Stimulated activated memory B cell treated with anti-CD40 and anti-IgM and Interleukin-4, amounts not matched to agents 10 μg/mL and 1 μg/mL and 100 μg/mL, for 72 hours (primary cell): ENCODE data around the gene SLC8A2.
A peak's percentile ranks its signal among the peaks of the same experiment; 100 is the strongest.

Experiments used
- ATAC-seq: fragments of 150-1000 bp; cut with Tn5 transposase; 2 replicates; pipeline ENCODE4 v1.10.0; 2021
- H3K27ac Mint-ChIP-seq: one replicate; pipeline ENCODE4 v1.8.0; 2022; ENCODE audit warnings: mild to moderate bottlenecking, mixed read lengths
- H3K27me3 Mint-ChIP-seq: one replicate; pipeline ENCODE4 v1.8.0; 2022; ENCODE audit warnings: mixed read lengths
- H3K36me3 Mint-ChIP-seq: one replicate; pipeline ENCODE4 v1.8.0; 2022; ENCODE audit warnings: mixed read lengths
- H3K4me1 Mint-ChIP-seq: one replicate; pipeline ENCODE4 v1.8.0; 2022; ENCODE audit warnings: mixed read lengths
- H3K4me3 Mint-ChIP-seq: one replicate; pipeline ENCODE4 v1.8.0; 2022; ENCODE audit warnings: mild to moderate bottlenecking, moderate library complexity, mixed read lengths
- H3K9me3 Mint-ChIP-seq: one replicate; pipeline ENCODE4 v1.8.0; 2022; ENCODE audit warnings: mixed read lengths

The SLC8A2 gene, protein sequence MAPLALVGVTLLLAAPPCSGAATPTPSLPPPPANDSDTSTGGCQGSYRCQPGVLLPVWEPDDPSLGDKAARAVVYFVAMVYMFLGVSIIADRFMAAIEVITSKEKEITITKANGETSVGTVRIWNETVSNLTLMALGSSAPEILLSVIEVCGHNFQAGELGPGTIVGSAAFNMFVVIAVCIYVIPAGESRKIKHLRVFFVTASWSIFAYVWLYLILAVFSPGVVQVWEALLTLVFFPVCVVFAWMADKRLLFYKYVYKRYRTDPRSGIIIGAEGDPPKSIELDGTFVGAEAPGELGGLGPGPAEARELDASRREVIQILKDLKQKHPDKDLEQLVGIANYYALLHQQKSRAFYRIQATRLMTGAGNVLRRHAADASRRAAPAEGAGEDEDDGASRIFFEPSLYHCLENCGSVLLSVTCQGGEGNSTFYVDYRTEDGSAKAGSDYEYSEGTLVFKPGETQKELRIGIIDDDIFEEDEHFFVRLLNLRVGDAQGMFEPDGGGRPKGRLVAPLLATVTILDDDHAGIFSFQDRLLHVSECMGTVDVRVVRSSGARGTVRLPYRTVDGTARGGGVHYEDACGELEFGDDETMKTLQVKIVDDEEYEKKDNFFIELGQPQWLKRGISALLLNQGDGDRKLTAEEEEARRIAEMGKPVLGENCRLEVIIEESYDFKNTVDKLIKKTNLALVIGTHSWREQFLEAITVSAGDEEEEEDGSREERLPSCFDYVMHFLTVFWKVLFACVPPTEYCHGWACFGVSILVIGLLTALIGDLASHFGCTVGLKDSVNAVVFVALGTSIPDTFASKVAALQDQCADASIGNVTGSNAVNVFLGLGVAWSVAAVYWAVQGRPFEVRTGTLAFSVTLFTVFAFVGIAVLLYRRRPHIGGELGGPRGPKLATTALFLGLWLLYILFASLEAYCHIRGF

DNA sequence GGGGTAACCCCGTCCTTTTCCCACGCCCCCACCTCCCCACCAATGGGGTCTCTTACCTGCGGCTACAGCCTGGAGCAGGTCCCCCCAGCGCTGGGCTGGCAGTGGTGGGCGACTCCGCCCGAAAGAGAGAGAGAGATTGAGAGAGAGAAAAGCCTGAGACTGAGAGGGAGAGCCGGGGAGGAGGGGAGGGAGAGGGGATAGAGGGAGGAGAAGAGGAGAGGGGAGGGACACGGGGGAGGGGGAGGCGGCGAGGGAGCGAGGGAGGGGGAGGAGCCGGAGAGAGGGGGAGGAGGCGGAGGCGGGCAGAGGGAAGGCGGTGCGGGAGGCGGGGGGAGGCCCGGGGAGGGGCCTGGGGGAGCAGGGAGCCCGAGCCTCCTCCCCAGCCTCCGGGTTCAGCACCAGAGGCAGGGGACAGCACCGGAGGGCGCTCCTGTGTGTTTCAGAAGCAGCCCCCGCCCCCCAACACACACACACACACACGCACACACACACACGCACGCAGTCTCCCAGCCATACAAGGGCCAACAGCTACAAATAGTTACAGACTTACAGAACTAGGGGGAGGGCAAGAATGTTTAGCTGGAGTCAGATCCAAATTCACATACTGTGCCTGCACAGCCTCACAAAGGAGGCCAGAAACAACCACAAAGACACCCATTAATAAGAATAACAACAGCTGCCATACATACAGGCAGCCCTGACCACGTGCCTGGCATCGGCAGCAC, at the start of gene SLC8A2:
SLC8A2 (minus strand) TSS at position 161 of the 725 bp plus-strand sequence. CDS start 5,490 bp downstream, outside the sequence.
- peaks cover 6% of the 10 kb centered on the region for H3K36me3 Mint-ChIP-seq
- H3K9me3 Mint-ChIP-seq: no peaks in the 10 kb centered on the region
- ATAC-seq: no peak
- H3K4me1 Mint-ChIP-seq: peaks cover 25% of the 10 kb centered on the region
- H3K4me3 Mint-ChIP-seq: no peak within 1 kb of the TSS
- H3K27ac Mint-ChIP-seq: no peak within 1 kb of the TSS
- H3K27me3 Mint-ChIP-seq: peaks cover 66% of the 10 kb centered on the region

DNA sequence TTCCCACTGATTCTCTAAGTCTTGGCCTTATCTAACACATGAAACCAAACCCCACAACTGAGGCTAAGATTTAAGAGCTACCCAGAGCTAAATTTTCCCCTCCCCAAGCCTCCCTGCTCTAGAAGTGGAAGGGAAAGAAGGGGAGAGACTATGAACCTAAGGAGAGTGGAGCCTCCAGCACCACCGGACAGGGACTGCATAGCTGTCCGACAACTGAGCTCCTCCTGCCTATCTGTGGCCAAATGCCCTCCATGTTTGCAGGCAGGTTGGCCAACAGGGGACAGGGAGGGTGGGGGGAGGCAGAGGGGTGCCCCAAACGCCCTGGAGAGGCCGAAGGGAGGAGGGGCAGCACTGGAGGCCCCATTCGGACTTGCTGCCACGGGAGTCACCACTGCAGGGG, 49.1 kb upstream of the SLC8A2 start:
- Mint-ChIP-seq H3K9me3 (no peaks in the 10 kb centered on the region), H3K4me1 (peaks cover 36% of the 10 kb centered on the region), H3K27ac (no peak overlapping the region)

DNA sequence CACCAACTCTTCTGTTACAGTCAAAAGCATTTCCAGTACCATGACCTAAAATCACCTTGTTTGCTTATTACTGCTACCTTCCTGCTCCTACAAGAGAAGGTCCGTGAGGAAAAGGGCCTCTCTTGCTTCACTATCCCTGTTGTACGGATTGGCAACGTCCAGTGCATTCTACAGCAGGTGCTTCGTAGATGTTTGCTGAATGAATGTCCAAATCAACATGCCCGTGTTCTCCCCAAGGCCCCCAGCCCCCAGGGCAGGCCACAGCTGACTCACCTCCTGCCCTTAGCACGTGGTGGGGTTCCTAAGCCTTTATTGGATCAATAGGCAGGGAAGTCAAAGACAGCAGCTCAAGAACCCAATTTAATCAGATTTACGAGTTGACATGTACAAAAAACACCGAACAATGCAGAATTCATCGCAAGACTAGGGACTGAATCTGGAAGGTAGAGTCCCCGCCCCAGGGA, 48.7 kb upstream of the SLC8A2 start:
- H3K36me3 Mint-ChIP-seq: no peaks in the 10 kb centered on the region
- peaks cover 45% of the 10 kb centered on the region for H3K27me3 Mint-ChIP-seq
- no peaks in the 10 kb centered on the region for H3K9me3 Mint-ChIP-seq
- H3K4me3 Mint-ChIP-seq: no peak overlapping the region
- peaks cover 40% of the 10 kb centered on the region for H3K4me1 Mint-ChIP-seq
- no peak overlapping the region for H3K27ac Mint-ChIP-seq
- no peak for ATAC-seq

More for the DNA sequence above, 49.1 kb upstream of the SLC8A2 start:
- peaks cover 45% of the 10 kb centered on the region for H3K27me3 Mint-ChIP-seq
- ATAC-seq: no peak
- H3K36me3 Mint-ChIP-seq: no peaks in the 10 kb centered on the region
- no peak overlapping the region for H3K4me3 Mint-ChIP-seq

DNA sequence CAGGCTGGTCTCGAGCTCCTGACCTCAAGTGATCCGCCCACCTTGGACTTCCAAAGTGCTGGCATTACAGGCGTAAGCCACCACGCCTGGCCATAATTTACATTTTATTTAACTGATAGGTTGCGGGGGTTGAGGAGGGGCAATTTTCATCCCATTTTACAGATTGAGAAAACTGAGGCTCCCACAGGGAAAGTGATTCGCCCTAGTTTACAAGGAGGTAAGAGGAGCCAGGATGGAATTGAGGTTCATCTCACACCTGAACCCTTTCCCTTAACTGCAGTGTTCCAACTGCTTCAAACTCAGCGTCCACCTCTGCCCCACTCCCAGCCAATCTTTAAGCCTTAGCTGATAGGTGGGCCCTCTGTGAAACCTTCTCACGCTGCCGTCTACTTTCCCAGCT, 47.2 kb upstream of the SLC8A2 start:
- H3K4me3 Mint-ChIP-seq: no peak overlapping the region
- ATAC-seq: no peak
- peaks cover 39% of the 10 kb centered on the region for H3K27me3 Mint-ChIP-seq
- peaks cover 9% of the 10 kb centered on the region for H3K36me3 Mint-ChIP-seq
- no peak overlapping the region for H3K27ac Mint-ChIP-seq
- H3K4me1 Mint-ChIP-seq: peaks cover 51% of the 10 kb centered on the region
- H3K9me3 Mint-ChIP-seq: no peaks in the 10 kb centered on the region

DNA sequence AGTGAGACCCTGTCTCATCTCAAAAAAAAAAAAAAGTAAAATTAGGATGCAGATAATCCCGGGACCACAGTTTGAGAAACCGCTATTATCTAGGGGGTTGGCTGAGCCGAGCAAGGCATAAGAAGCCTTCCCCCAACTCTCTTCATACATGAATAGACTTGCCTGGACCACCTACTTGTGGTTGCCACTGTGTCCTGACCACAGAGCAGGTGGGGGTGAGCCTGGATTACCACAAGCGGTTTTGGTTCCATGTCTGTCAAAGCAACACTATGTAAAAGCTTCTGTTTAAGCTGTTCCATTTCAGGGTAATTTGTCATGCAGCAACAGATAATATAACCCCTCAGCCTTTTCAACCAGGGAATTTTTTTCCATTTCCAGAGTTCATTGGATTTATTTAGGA, 46.4 kb upstream of the SLC8A2 start:
- Mint-ChIP-seq H3K27me3 (peaks cover 32% of the 10 kb centered on the region), H3K27ac (no peak overlapping the region), H3K4me1 (peaks cover 58% of the 10 kb centered on the region), H3K4me3 (no peak overlapping the region), H3K36me3 (peaks cover 9% of the 10 kb centered on the region), H3K9me3 (no peaks in the 10 kb centered on the region)
- peak; percentile 56 for ATAC-seq

DNA sequence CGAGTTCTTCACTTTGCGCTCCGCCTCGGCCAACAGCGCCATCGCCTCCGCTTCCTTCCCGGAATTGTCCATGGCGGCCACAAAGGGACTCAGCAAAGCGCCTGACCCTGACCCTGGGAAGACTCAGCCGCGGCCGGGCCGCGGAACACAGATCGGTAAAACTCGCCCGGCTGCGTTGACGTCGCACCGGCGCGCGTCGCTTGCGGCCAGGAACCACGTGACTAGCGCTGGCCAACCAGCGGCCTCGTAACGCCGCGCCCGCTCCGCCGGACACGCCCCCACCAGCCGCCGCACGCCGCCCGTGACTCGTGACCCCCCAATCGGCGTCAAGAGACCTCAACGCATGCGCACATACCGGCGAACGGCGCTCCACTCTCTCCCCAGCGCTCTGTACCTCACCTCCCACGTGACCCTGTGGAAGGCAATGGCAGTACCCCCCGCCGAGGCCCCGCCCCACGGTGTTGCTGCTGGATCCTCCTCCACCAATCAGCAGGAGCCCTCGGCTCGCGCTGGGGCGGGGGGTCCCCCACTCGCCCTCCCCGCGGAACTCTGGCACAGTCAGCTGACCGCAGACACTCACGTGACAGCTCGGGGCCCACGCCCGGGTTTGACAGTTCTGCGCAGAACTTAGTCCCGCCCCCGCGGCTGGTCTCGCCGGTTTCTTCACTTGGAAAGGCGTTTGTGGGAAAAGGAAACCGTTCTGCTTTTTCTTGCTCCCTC, 43.3 kb upstream of the SLC8A2 start, which contains the start of gene NAPA:
NAPA (minus strand) TSS at position 195 of the 720 bp plus-strand sequence; CDS start at position 72, 123 bp downstream.
- Mint-ChIP-seq H3K4me1 (peaks cover 85% of the 10 kb centered on the region), H3K36me3 (peaks cover 21% of the 10 kb centered on the region), H3K27ac (peak within 1 kb of the TSS; percentile 99), H3K27me3 (peaks cover 7% of the 10 kb centered on the region), H3K9me3 (no peaks in the 10 kb centered on the region), H3K4me3 (peak within 1 kb of the TSS; percentile 99)
- ATAC-seq: peak; percentile 97

DNA sequence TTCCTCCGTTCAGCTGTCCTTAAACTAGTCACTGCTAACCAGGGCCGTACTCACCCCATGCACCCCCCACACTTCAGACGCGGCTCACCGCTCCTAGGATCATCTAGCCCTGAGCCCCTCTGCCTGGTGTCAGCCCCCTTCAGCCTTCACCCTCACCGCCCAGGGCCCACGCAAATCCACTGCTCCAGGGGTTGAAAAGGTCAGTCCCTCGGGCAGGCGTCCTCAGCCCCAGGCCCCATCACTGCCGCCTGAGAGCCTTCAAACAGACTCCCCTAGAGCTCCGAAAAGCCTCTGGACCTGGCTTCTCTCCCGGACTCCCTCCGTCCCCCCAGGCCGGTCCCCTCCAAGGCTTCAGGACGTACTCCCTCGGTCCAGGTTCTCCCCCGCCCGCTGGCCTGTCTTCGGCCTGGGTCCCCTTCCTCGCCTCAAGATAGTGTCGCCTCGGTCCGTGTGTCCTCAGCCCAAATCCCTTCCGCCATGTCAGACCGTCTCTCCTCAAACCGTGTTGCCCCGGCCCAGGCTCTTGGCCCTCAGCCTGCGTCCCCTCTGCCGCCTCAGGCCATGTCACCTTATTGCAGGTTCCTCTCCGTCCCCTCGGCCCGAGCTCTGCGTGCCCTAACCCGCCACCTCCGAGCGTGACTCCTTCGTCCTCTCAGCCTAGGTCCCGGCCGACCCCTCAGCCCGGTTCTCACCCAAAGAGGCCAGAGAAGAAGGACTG, 42.6 kb upstream of the SLC8A2 start:
- no peak for ATAC-seq
- H3K27ac Mint-ChIP-seq: peak overlapping the region; percentile 99
- H3K4me3 Mint-ChIP-seq: peak overlapping the region; percentile 99
- no peaks in the 10 kb centered on the region for H3K27me3 Mint-ChIP-seq
- no peaks in the 10 kb centered on the region for H3K9me3 Mint-ChIP-seq
- H3K36me3 Mint-ChIP-seq: peaks cover 21% of the 10 kb centered on the region
- H3K4me1 Mint-ChIP-seq: peaks cover 85% of the 10 kb centered on the region

DNA sequence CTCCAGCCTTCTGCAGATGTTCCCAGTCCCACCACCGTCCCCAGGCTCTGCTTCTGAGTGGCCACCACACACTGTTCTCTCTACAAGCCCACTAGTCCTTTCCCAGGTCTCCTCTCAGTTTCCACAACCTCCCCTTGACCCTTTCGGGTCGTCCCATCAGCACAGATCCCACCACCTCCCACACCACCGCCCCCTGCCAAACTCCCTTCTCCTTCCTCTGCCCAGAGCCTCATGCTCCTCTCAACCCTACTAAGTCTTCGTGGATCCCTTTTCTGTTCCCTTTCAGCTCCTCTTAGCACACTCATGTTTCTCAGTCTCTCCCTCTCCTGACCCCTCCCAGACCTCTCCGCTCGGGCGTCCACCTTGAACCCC, 41.2 kb upstream of the SLC8A2 start:
- Mint-ChIP-seq H3K9me3 (no peaks in the 10 kb centered on the region), H3K4me3 (peak overlapping the region; percentile 99), H3K36me3 (peaks cover 21% of the 10 kb centered on the region), H3K27me3 (no peaks in the 10 kb centered on the region), H3K27ac (peak overlapping the region; percentile 99), H3K4me1 (peaks cover 73% of the 10 kb centered on the region)
- no peak for ATAC-seq

DNA sequence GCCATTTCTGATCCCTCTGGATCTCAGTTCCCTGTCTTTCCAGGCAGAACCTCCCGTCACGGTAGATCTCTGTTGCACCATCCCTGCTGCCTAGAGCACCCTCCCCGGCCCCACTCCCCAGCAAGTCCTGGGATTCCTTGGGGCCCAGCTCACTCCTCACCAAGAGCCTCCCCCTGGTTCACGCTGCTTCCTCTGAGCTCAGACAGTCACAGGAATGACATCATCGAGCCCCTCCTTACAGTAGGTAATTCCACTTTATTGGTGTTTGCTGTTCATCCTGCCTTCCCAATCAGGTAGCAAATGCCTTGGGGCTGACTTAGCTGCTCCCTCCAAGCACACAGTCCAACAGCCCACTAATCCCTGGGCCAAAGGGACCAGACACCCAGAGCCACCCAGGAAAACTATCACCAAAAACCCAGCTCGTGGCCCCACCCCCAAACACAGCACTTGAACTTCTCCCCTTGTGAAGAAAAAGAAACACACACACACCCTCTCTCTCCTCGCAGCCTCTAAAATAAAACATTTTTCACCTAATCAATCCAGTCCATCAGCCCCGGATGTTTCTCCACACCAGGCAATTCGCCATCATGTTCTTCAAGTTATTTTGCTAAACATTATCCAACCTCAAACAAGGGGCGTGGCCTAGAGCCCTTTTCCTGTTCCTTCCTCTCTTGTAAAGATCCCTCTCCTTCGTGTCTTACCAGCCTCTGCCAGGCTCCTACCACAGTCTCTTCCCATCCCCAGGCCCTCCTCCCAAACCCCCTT, 40.7 kb upstream of the SLC8A2 start:
- Mint-ChIP-seq H3K27me3 (no peaks in the 10 kb centered on the region), H3K4me1 (peaks cover 69% of the 10 kb centered on the region), H3K27ac (peak overlapping the region; percentile 99), H3K36me3 (peaks cover 21% of the 10 kb centered on the region), H3K4me3 (peak overlapping the region; percentile 99), H3K9me3 (no peaks in the 10 kb centered on the region)
- no peak for ATAC-seq

DNA sequence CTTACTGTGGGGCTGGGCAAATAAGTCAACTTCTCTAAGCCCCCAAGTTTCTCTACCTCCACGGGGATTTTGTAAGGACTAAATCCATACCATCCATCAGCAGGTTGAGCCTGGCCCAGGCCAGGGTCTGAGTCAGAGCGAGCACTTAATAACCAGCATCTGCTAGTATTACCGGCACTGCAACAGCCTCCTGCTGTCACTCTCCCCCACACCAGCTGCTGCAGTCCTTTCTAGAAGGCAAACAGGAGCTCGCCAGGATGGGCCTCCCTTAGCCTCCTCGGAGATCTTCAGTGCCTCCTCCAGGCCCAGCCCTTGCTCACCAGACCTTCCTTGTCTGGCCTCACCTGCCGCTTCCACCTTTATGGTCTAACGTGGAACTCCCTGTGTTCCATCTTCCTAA, 40.0 kb upstream of the SLC8A2 start:
- Mint-ChIP-seq H3K27ac (peak overlapping the region; percentile 99), H3K27me3 (no peaks in the 10 kb centered on the region)

DNA sequence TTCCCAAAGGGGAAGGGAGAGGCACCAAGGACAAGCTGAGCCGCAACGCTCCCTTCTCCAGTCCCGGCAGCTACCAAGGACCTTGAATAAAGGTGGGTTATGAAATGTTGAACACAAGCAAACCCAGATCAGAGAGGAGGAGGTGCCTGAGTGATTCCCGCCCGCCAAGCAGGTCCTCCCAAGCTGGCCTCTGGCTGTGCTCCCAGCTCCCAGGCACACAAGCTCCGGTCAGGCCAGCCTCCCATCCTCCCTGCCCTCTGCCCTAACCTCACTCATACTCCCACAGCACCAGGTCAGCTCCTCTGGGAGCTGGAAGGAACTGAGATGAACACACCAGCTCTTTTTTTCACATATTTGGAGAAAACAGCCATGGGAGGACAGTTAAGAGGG, 39.4 kb upstream of the SLC8A2 start:
- no peak for ATAC-seq
- Mint-ChIP-seq H3K27ac (no peak overlapping the region), H3K4me3 (no peak overlapping the region), H3K36me3 (peaks cover 21% of the 10 kb centered on the region), H3K27me3 (no peaks in the 10 kb centered on the region), H3K4me1 (peaks cover 62% of the 10 kb centered on the region), H3K9me3 (no peaks in the 10 kb centered on the region)

More for the DNA sequence above, 40.0 kb upstream of the SLC8A2 start:
- H3K4me3 Mint-ChIP-seq: no peak overlapping the region
- peaks cover 21% of the 10 kb centered on the region for H3K36me3 Mint-ChIP-seq
- no peak for ATAC-seq
- peaks cover 65% of the 10 kb centered on the region for H3K4me1 Mint-ChIP-seq
- no peaks in the 10 kb centered on the region for H3K9me3 Mint-ChIP-seq

DNA sequence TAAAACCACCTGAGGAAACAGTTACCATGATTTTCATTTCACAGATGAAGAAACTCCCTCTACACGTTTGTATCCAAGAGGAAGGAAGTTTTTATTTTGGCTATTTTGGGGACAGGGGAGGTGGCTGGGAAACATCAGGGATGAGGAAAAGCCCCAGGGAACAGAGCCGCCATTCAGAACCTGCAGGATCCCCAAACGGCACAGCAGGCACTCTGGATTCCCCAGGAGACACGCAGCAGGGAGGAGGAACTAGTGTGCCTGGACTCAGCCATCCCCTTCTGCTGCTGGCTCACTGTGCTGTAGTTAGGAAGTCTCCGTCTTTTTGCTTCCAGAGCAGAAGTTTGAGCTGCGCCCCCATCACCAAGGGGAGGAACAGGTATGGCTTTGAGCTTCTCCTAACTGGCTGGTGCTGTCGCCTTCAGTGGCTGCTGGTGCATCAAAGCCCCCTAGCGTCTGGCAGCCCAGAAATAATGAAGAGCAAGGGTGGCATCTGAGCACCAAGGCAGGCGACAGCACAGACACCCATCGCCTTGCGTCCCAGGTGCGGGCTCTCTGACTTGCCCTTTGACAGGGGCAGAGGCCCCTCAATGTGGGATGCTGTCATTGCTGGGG, 38.9 kb upstream of the SLC8A2 start:
- Mint-ChIP-seq H3K9me3 (no peaks in the 10 kb centered on the region), H3K36me3 (peaks cover 21% of the 10 kb centered on the region)

DNA sequence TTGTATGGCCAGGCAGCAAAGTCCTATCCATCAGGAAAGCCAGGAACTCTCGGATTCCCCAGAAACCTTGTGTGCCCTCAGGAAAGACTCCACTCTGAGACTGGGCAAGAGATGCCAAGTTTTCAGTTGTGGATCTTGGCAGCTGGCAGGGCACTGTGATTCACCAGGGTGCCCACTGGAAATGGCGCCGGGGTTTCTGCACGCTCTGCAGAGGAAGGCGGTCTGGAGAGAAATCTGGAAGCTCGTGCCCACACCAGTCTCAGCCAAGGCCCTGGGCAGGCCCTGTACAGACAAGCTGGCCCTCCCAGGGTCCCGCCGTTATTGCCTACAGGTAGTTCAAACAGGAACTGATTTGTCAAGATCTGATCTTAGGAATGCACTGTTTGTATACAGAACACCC, 38.3 kb upstream of the SLC8A2 start:
- no peaks in the 10 kb centered on the region for H3K9me3 Mint-ChIP-seq
- H3K27me3 Mint-ChIP-seq: no peaks in the 10 kb centered on the region
- peaks cover 55% of the 10 kb centered on the region for H3K4me1 Mint-ChIP-seq
- no peak overlapping the region for H3K4me3 Mint-ChIP-seq
- no peak overlapping the region for H3K27ac Mint-ChIP-seq
- peaks cover 21% of the 10 kb centered on the region for H3K36me3 Mint-ChIP-seq
- no peak for ATAC-seq

More for the DNA sequence above, 38.9 kb upstream of the SLC8A2 start:
- no peak overlapping the region for H3K4me3 Mint-ChIP-seq
- no peak overlapping the region for H3K27ac Mint-ChIP-seq
- no peak for ATAC-seq
- H3K27me3 Mint-ChIP-seq: no peaks in the 10 kb centered on the region
- peaks cover 57% of the 10 kb centered on the region for H3K4me1 Mint-ChIP-seq
